Raji (cell line): ENCODE data around the gene LIN7A.

Experiments used
- POLR2A ChIP-seq: IDR thresholded peaks from 2 replicates; pipeline ENCODE4 v1.6.1; 2011; ENCODE audit warnings: low read depth, low read length, control low read depth; ENCODE audit not compliant: insufficient read depth

Gene LIN7A

GRCh38 chr12:80769553-80770140 is 168.1 kb downstream of the LIN7A start:
- no peak for TF ChIP-seq POLR2A

DNA sequence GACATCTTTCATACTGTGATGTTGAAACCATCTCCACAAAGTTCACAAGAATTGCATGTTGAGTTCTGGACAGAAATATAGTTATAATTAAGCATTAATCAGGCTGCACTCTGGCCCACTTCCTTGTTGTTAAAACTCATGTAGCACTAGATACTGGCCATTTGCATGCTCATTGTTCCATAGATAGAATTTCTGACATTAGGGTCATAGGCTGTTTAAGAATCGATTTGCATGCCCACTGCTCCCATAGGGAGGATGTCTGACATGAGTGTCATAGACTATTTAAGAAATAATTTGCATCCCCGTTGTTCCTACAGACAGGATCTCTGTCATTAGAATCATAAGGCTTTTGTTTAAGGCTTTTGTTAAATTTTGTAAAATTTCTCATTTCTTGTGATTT is 170.8 kb downstream of the LIN7A start:
- no peak for TF ChIP-seq POLR2A

GRCh38 chr12:80766210-80766609 is 171.5 kb downstream of the LIN7A start:
- TF ChIP-seq POLR2A = no peak

DNA sequence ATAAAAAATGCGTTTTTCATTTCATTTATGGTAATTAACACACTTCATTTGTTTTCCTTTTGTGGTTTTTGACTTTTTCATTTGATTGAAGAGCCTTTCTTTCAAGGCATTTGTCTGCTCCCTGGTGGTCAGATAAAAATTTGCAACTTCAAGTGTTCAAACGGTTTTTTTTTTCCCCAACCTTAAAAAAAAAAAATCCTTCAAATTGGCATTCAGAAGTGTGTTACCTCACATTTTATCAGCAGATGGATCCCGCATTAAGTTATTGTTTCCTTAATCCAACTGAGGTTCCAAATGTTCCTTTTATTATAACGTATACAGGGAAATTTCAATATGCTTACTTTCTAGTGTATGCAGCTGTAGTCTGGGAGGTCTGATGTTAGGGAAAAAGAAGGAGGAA is 173.9 kb downstream of the LIN7A start:
- TF ChIP-seq POLR2A = no peak

DNA sequence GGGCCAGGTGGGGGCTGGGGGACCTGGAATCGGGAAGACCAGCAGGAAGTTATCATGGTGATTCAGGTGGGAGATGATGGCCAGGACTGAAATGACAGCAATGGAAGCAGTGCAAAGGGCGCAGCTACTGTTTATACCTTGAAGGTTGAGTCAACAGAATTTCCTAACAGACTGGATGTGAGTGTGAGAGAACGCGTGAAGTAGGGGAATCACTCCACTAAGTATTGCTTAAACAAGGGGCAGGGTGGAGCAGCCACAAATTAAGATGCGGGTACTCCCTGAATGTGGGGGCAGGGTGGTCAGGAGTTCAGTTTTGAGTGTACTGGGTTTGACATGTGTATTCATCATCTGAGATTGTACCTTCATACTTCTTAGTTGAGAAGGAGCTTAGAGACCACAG is 175.9 kb downstream of the LIN7A start:
- no peak for TF ChIP-seq POLR2A

- TF ChIP-seq POLR2A = no peak
Observed at GRCh38 chr12:80756875-80757274, 180.9 kb downstream of the LIN7A start.

GRCh38 chr12:80754274-80754673 is 183.5 kb downstream of the LIN7A start:
- no peak for TF ChIP-seq POLR2A

GRCh38 chr12:80752464-80752863 is 185.3 kb downstream of the LIN7A start:
- no peak for TF ChIP-seq POLR2A

- TF ChIP-seq POLR2A = no peak
Observed at GRCh38 chr12:80749456-80749855, 188.3 kb downstream of the LIN7A start.

DNA sequence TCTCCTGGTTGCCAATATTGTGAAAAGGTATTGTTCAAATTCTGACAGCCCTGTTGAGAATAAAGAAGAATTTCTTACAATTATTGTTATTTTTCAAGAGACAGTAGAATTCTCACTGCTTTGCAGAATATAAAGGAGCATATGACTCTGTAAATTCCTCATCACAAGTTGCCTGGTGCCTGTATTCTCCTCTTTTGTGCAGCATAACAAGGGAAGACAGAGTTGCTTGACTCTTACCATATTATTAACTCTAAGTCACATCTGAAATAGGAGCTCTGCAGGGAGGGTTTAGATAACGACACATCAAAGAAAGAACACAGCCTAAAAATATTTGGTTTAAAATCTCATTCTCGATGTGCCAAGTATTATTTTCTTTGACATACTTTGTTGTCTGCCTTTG is 189.9 kb downstream of the LIN7A start:
- TF ChIP-seq POLR2A = no peak

GRCh38 chr12:80745851-80746505 is 191.8 kb downstream of the LIN7A start:
- TF ChIP-seq POLR2A = no peak
